ENCODE measurements around the gene CDCP2.
"Not testable (repeated sequence)": the region's sequence is repeated elsewhere in the genome, so short reads cannot be mapped to it uniquely, and the experiment has no call there.

CDCP2 gene

DNA sequence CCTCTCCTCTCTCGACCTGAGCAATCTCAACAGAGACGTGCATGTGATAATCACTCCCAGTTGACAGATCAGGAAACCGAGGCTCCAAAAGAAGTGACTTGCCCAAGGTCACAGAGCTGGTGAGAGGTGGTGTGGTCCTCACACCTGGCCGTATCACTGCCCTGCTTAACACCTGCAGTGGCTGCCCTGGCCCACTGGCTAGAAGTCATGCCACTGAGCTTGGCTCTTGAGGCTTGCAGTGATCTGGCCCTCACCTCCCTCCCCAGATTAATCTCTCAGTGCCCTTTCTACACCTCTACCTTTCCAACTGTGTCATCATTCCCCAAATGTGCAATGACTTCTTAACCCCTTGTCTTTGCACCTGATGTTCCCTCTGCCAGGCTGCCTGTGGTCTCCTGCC lies 38.8 kb downstream of the CDCP2 start:
- no peak for DNase-seq

DNA sequence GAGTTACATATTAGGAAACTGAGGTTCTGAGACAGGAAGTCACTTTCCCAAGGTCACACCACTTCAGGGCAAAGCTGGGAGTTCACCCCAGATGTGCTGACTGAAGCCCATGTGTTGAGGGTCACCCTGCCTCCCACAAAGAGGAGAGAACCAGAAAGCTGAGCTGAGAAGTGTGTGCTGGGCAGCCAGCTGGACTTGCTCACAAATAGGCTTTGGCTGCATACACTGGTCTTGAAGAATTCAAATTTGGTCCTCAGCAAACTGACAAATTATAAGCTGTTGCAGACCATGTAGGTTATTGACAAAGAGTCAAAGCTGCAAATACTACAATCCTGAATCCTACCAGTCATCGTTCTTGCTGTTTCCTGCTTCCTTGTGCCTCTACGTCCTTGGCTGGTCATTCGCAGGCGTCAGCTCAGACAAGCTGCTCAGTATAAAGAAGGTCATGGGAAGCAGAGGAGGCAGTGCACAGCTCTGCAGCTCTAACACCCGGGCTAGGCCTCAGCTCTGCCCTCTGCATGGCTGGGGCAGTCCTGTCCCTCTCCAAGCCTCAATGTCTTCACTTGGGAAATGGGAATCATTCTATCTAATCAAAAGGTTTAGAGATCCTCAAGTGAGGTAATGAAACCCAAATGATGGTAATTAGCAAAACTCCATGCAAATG lies 40.0 kb downstream of the CDCP2 start:
- DNase-seq = no peak

DNA sequence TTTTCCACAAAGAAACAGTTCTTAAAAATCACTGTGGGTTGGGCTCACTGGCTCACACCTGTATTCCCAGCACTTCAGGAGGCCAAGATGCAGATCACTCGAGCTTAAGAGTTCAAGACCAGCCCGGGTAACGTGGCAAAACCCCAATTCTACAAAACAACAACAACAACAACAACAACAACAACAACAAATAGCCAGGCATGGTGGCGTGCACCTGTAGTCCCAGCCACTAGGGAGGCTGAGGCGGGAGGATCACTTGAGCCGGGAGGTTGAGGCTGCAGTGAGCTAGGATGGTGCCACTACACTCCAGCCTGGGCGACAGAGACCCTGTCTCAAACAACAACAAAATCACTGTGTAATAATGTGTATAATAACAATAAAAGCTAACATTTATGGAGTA lies 40.8 kb downstream of the CDCP2 start:
- no peak for DNase-seq

DNA sequence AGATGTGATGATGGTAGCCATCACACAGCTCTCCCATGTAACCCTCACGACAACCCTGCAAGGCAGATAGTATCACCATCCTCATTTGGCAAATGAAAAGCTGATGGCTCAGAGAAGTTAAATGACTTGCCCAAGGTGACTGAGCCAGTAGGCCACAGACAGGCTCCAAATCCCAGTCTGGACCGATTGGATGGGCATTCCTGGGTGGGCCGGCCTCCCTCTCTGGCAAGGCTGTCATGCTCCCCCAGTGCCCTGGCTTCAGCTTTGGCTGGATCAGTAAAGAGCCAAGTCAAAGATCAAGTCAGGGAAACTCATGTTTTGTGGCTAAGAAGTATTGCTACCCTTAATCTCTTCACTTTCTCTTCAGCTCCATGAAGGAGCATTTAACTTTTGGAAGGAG lies 41.2 kb downstream of the CDCP2 start:
- no peak for DNase-seq

DNA sequence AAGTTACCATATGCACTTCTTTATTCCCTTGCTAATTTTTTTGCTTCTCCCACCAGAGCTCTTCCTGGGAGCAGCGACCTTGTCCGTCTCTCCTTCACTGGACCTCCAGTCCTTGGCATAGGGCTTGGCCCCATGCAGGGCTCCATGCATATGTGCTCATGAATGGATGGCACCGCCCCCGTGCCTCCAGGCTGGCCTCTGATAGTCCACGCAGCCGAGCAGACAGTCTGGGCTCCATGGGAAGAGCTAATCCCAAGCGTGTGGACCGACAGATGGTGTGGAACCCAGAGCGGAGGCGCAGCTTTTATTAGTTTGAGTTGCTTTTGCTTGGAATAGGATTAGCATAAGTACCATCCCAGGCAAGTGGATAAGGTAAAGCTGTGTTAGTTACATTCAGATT lies 41.8 kb downstream of the CDCP2 start:
- no peak for DNase-seq

DNA sequence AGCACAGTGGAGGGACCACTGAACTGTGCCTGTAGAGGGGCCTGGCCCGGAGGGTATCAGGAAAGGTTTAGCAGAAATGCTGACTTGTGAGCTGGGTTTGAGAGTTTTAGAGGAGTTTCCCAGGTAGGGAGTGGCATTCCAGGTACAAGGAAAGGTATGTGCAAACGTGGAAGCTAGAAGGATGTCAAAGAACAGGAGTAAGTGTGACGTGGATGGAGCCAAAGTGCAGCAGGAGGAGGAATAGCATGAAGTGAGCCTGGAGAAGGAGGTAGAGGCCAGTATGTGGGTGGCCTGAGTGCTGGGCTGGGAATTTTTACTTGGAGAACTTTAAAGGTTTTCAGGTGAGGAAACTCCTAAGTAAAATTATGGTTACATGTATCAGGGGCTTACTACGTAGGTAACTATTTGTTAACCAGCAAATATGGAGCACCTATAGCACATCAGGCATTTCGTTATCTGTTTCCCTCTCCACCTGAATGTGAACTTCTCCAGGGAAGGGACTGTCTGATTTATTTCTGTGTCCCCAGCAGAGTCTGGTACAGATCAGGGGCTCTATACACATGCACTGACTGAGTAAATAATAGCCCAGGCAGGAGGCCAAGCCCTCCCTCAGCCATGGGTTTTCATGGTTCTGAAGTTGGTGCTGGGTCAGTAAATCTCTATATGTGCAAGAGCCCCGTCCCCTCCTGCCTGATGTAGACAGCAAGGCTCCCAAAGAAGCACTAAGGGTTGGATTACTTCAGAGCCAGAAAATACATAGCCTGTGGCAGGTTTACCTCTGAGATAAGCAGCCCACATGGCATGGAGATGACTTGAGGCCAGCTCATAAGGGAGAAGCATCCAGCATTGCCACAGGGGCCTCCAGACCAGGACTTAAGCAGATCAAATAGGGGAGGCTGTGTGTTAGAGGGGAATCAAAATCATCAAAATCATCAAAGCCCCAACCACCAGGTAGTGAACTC lies 43.4 kb downstream of the CDCP2 start:
- DNase-seq = no peak

DNA sequence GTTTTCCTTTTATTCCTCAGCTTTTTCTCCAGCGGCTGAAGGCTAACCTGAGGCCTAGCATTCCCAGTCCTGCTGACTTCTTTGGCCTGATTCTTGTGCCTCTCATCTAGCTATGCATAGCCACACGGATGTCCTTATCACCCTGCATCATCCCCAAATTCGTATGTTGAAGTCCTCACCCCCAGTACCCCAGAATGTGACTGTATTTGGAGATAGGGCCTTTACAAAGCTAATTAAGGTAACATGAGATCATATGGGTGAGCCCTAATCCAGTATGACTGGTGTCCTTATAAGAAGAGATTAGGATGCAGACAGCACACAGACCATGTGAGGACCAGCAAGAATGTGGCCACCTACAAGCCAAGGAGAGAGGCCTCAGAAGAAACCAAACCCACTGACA lies 44.6 kb downstream of the CDCP2 start:
- DNase-seq = no peak

DNA sequence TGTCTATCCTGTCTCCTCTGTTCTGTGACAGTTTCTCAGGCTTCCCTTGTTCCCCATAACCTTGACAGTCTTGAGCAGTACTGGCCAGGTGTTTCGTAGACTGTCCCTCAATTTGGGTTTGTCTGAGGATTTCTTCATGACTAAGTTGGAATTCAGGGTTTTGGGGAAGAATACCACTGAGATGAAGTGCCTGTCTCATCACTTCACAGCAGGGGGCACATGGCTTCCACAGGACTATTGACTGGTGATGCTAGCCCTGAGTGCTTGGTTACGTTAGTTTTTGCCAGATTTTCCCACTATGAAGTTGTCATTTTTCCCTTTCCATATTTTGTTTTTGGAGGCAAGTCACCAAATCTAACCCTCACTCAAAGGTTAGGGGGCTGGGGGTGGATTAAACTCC lies 45.7 kb downstream of the CDCP2 start:
- no peak for DNase-seq

DNA sequence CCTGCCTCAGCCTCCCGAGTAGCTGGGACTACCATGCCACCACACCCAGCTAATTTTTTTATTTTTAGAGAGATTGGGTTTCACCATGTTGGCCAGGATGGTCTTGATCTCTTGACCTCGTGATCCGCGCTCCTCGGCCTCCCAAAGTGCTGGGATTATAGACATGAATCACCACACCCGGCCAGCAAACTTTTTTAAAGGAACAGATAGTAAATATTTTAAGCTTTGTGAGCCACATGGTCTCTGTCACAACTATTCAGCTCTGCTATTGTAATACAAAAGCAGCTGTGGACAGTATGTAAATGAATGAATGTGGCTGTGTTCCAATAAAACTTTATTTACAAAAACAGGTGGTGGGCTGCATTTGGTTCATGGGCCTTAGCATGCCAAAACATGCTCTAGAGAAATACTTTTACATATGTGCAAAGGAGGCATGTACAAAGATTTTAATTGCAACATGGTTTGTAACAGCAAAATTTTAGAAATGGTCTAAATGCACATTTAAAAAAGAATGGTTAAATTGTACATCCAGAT lies 47.0 kb downstream of the CDCP2 start:
- no peak for DNase-seq

DNA sequence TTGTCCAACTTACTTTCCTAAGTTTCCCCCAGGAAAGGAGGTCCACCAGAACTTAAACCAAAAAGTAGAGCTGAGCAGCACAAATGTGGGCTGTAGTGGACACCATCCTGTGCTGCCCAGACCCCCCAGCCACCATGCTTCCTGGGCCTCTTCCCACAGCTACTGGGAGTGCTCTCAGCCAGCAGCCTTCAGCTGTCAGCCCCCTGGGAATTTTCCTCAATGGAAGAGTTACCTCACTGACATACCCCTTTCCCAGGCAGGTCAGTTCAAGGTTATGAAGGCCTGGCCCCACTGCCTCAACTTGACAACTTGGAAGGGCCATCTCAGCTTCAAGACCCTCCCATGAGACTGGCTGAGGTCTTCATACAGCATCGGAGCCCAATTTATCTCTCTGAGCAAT lies 47.7 kb downstream of the CDCP2 start:
- DNase-seq = no peak

DNA sequence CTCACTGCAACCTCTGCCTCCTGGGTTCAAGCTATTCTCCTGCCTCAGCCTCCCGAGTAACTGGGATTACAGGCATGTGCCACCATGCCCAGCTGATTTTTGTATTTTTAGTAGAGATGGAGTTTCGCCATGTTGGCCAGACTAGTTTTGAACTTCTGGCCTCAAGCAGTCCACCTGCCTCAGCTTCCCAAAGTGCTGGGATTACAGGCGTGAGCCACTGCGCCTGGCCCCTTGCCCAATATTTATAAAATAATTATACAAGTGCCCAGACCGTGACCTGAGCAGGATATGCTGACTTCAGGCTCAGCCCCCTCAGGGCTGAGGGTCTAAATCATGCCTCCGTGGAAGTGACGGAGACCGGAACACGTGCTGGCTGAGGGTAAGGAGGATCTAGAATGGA lies 48.2 kb downstream of the CDCP2 start:
- DNase-seq = not testable (repeated sequence)

DNA sequence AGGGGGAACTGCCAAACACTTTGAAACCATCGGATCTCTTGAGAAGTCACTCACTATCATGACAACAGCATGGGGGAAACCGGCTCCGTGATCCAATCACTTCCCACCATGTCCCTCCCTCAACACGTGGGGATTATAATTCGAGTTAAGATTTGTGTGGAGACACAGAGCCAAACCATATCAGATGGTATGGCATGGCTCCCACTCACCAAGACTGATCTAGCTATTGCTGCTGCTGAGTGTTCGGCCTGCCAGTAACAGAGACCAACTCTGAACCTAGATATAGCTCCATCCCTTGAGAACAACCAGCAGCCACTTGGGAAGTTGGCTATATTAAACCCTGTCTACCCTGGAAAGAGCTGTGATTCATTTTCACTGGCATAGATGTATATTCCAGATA lies 49.4 kb downstream of the CDCP2 start:
- no peak for DNase-seq

DNA sequence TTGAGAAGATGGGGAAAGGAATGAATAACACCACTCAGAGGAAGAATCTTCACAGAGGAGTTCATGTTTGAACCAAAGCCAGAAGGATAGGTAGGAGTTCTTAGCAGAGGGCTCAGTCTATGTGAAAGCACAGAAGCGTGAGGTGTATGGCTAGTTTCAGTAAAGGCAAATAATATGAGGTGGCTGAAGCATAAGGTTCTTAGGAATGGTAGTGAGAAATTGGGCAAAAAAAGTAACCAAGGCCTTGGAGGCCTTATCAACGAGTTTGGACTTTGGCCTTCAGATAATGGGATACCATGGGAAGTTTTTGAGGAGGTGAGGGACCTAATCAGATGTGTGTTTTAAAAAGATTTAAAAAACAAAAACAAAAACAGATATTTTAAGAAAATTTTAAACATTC lies 52.3 kb downstream of the CDCP2 start:
- no peak for DNase-seq

DNA sequence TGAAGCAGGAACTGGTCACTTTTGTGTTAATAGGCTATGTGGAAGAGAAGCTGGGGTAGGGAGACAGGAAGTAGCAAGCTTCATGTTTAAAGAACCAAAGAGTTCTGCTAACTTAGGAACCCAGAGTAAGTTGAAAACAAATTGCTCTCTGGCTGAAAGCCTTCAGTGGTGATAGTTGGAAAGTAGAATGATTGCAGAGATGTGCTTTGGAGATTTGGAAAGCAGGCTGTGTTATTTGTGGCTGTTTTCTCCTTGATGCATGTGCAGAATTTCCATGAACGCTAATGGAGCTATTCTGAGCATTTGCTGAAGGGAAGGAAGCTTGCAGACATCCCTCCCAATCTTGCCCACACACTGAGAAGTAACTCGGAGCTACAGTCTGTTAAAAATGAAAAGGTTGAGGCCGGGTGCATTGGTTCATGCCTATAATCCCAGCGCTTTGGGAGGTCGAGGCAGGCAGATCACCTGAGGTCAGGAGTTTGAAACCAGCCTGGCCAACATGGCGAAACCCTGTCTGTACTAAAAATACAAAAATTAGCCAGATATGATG lies 53.7 kb downstream of the CDCP2 start:
- no peak for DNase-seq

DNA sequence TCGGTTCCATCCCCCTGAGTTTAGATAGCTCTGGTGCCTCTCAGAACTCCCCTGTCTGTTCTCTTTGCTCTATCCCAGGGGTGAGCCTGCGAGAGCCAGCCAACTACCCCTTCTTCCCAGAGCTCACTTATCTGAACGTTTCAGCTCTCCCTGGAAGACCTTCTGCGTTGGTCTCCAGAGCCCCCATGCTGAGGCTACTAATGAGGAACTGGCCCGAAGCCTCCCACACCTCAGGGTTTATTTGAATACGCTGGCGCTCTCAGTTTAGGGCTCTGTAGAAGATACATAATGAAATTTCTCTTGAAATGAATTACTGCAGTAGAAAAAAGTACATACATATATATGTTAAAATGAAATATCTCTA lies 55.9 kb downstream of the CDCP2 start:
- DNase-seq = no peak

DNA sequence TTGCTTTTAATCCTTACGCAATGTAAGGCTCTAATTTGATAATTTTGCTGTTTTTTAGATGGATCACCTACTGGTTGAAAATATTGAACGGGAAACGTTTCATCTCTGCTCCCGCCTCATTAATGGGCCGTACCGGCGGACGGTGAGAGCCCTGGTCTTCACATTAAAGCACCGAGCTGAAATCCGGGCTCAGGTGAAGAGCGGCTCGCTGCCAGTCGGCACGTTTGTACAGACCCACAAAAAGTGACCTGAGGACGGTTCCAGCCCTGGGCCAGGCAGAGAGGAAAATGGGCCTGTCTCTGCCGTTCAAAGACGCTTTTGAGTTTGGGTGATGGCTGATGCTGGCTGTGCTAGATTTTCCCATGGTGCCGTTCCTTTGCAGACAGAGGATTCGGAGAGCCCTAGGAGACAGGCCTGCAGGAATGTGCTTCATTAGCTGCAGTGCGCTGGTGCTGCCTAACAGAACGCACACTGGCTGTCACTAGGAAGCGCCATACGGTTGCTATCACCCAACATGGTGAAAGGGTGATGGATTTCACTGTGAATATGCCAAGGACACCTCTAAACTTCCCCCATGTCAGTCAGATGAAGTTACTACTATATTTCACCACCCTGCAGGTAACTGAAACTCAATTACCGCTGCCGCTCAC lies 56.4 kb downstream of the CDCP2 start:
- DNase-seq = no peak

DNA sequence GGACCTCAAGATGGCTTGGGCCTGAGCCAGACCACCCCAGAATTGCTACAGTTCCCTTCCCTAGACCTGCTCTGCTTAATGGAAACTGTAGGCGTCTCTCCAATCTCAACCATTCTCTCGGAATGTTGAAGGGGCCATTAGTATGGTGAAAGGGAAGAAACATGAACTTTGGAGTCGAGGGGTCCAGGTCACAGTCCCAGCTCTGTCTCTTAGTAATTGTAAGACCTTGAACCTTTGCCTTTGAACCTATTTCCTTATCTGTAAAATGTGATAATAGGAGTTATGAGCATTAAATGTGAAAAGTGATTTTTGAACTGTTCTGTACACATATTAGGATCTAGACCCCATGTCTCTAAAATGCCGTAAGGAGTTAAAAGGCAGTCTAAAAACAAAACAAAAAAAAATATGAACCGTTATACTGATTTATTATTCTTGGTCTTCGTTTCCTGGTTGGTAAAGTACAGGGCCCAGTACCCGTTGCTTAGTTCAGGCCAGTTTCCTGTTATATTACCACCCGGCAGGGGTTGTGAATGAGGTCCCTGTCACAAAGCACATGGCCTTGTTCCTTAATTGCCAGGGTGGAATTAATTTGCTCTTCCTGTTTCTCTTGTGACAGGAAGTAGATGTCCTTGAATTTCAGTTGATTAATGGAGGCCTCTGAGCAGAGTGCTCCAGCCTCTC lies 57.1 kb downstream of the CDCP2 start:
- no peak for DNase-seq

DNA sequence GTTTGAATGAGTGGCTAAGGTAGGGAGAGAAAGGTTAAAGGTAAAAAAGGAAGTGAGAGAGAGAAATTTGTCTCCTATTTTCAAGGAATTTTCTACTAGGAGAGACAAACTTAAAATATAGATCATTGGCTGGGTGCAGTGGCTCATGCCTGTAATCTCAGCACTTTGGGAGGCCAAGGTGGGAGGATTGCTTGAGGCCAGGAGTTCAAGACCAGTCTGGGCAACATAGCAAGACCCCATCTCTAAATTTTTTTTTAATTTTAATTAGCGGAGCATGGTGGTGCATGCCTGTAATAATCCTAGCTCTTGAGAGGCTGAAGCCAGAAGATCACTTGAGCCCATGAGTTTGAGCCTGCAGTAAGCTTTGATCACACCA lies 58.1 kb downstream of the CDCP2 start:
- DNase-seq = not testable (repeated sequence)

DNA sequence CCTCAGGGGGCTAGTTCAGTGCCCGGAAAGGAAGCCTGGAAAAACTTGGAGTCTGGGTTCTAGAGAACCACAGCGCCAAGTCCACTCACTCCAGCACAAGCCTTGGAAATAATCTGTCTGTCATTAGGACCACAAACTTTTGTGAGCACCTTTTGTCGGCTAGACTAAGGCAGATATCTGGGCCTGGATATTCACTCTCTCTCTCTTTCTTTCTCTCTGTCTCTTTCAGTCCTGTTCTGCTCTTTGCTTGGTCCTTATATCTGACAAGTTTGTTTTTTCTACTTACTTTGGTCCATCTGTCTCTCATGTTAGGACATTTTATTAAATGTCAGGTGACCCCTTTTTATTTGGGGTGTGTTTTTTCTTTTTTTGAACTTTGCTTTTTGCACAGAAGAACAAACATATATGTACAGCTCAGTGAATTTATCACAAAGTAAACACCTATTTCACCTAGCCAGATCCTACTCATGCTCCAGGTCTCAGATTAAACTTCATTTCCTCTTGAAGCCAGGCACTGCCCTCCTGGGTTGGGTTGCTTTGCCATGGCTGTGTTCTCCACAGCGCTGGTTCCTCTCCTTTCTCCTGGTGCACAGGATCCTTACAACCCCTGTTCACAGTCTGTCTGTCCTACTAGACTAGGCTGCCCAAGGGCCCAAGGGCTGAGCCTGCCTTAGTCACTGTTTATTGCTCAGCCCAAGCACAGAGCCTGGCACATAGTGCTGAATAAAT lies 58.6 kb downstream of the CDCP2 start:
- no peak for DNase-seq

DNA sequence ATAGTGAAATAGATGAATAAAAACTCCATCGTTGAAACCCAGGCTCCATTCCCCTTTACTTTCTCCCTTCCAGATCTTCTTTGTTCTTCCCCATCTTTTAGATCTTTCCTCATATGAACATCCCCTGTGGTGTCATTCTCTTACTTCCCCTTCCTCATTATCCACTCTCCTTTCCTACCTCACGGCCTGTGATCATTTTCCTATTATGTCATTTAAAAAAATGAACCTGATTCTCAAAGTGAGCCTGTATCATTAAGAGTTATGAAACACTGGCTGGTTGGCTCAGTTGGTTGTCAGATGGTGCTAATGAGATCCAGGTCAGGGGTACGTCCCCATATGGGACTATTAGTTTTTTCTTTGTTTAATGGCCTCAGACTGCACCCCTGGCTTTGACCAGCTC lies 61.1 kb downstream of the CDCP2 start:
- DNase-seq = no peak

DNA sequence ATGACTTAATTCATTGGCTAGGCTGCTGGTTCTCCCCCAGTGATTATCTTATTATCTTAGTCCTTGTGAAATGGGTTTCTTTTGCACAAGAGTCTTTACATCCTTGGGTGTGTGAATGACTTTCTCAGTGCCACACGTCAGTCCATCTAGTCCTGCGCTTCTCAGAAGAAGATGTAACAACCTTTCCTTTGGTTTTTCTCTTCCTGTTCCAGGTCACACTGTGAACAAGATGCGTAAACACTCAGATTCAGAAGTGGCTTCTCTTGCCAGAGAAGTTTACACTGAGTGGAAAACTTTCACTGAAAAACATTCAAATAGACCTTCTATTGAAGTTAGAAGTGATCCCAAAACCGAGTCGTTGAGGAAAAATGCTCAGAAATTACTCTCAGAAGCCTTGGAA lies 64.4 kb downstream of the CDCP2 start:
- DNase-seq = no peak

DNA sequence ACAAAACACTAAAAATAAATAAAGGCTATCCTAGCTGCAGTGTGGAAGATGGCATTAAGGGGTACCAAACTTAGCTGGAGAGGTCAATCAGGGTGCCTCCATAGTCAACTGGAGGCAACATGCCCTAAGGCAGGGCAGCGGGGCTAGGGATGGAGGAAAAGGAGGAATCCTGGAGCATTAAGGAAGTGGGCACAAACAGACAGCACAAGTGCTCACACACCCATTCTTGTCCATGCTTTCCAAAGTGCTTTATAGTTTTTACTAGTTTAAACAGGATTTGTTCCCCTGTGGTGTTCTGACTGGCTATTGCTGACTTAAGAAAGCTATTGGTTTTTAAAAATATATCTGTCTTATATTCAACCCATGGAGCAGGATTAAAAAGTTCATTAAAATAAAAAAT lies 66.0 kb downstream of the CDCP2 start:
- no peak for DNase-seq
